ENCODE measurements around the gene CYLD. TPM values are rescaled to one million over a fixed set of nuclear protein-coding genes. Genes with fewer than 3 reads are reported as not detected.

The CYLD gene
- total RNA-seq, 2 experiments from 2014 or later, result 360 to 373 TPM

- Histone ChIP-seq H3K27me3 (ENCODE audit: control insufficient read depth in 1 of 2, insufficient read depth in 2 of 2, low read length in 2 of 2) (no peaks in the 10 kb centered on the region), H3K36me3 (ENCODE audit: insufficient read depth, low read length) (peaks cover 91% of the 10 kb centered on the region), H3K9me3 (ENCODE audit: control insufficient read depth in 1 of 2, insufficient read depth in 1 of 2, low read length in 2 of 2) (no peaks in the 10 kb centered on the region), H3K4me1 (ENCODE audit: insufficient read depth, low read length) (peaks cover 17% of the 10 kb centered on the region), H3K4me3 (ENCODE audit: low read length) (no peak overlapping the region), H3K27ac (ENCODE audit: low read depth in 1 of 2, low read length in 2 of 2) (peak overlapping the region; percentile 36 to 45)
- CTCF ChIA-PET, result interaction anchor here (0.7 to 3.6 kb wide), 9 partner anchors 9 to 110 kb away, joined by 3 to 15 read pairs (median 3); no protein-coding TSS in a partner anchor
- peak; percentile 32 for TF ChIP-seq CTCF (IDR thresholded peaks at IDR 0.05)
- Mint-ChIP-seq H3K4me1 (ENCODE audit: low read depth) (peaks cover 72% of the 10 kb centered on the region), H3K27ac (peak overlapping the region; percentile 92), H3K9me3 (no peaks in the 10 kb centered on the region), H3K36me3 (ENCODE audit: low read depth) (peaks cover 98% of the 10 kb centered on the region), H3K27me3 (no peaks in the 10 kb centered on the region), H3K4me3 (peak overlapping the region; percentile 56)
- ATAC-seq (ENCODE audit: poor library complexity) (peak; percentile 77), DNase-seq (peak in 4 of 14 experiments; percentile 18 to 61 (median 56))
- intact Hi-C loops (cut with DNase I, micrococcal nuclease), result loop anchor here in 1 of 2 experiments (5.0 kb wide), 1 partner anchor 34 kb away; no protein-coding TSS in a partner anchor
- POLR2A ChIA-PET, result interaction anchor here (0.6 to 1.9 kb wide), 10 partner anchors 13 to 507 kb away, joined by 3 to 8 read pairs (median 4); partner anchors contain the start of gene SNX20
Observed at GRCh38 chr16:50781043-50781442, 39.2 kb downstream of the CYLD start.

DNA sequence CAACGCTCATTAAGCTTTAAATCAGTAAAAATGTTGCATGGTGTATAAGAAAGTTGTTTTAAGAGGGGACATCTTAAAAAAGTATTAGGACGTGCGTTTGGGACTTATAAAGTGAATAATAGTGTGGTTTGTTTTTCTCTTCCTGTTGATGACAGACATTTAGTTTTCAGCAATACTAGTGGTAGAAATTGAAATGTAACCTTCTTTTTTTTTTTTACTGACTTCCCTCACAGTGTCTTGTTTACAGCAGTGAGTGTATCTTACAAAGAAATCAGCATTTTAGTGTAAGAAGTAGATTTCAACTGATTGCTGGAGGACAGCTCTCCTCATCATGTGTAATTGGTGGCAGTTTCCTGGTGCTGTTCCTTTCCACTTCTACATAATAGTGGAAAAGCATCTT lies 39.6 kb downstream of the CYLD start:
- Mint-ChIP-seq H3K4me3 (peak overlapping the region; percentile 56), H3K27me3 (no peaks in the 10 kb centered on the region), H3K27ac (peak overlapping the region; percentile 92), H3K36me3 (ENCODE audit: low read depth) (peaks cover 98% of the 10 kb centered on the region), H3K4me1 (ENCODE audit: low read depth) (peaks cover 68% of the 10 kb centered on the region), H3K9me3 (no peaks in the 10 kb centered on the region)
- H3K4me1 ChIP-seq (ENCODE audit: insufficient read depth, low read length), result peaks cover 17% of the 10 kb centered on the region
- TF ChIP-seq CTCF (IDR thresholded peaks at IDR 0.05), result no peak
- H3K27ac ChIP-seq (ENCODE audit: low read depth in 1 of 2, low read length in 2 of 2), result peak overlapping the region; percentile 36 to 45
- ChIA-PET CTCF (interaction anchor here (0.7 to 3.6 kb wide), 9 partner anchors 10 to 110 kb away, joined by 3 to 15 read pairs (median 3); no protein-coding TSS in a partner anchor), POLR2A (interaction anchor here (0.7 to 1.9 kb wide), 9 partner anchors 13 to 507 kb away, joined by 3 to 8 read pairs (median 4); partner anchors contain the start of gene SNX20)
- H3K36me3 ChIP-seq (ENCODE audit: insufficient read depth, low read length), result peaks cover 91% of the 10 kb centered on the region
- no peaks in the 10 kb centered on the region for H3K9me3 ChIP-seq (ENCODE audit: control insufficient read depth in 1 of 2, insufficient read depth in 1 of 2, low read length in 2 of 2)
- DNase-seq (peak in 1 of 14 experiments; percentile 45), ATAC-seq (ENCODE audit: poor library complexity) (peak; percentile 73)
- no peak overlapping the region for H3K4me3 ChIP-seq (ENCODE audit: low read length)
- no peaks in the 10 kb centered on the region for H3K27me3 ChIP-seq (ENCODE audit: control insufficient read depth in 1 of 2, insufficient read depth in 2 of 2, low read length in 2 of 2)
- intact Hi-C loops (cut with DNase I, micrococcal nuclease), result loop anchor here in 1 of 2 experiments (5.0 kb wide), 1 partner anchor 34 kb away; no protein-coding TSS in a partner anchor

GRCh38 chr16:50789757-50790156 lies 47.9 kb downstream of the CYLD start:
- Histone ChIP-seq H3K27me3 (ENCODE audit: control insufficient read depth in 1 of 2, insufficient read depth in 2 of 2, low read length in 2 of 2) (no peaks in the 10 kb centered on the region), H3K4me1 (ENCODE audit: insufficient read depth, low read length) (no peaks in the 10 kb centered on the region), H3K27ac (ENCODE audit: low read depth in 1 of 2, low read length in 2 of 2) (peak overlapping the region in 1 of 2 donors; percentile 4), H3K36me3 (ENCODE audit: insufficient read depth, low read length) (peaks cover 97% of the 10 kb centered on the region), H3K4me3 (ENCODE audit: low read length) (no peak overlapping the region), H3K9me3 (ENCODE audit: control insufficient read depth in 1 of 2, insufficient read depth in 1 of 2, low read length in 2 of 2) (no peaks in the 10 kb centered on the region)
- peaks cover 2% of the 10 kb centered on the region for H3K9me3 Mint-ChIP-seq
- H3K27me3 Mint-ChIP-seq, result no peaks in the 10 kb centered on the region
- intact Hi-C loops (cut with DNase I, micrococcal nuclease), result loop anchor here in 1 of 2 experiments (5.0 kb wide), 1 partner anchor 37 kb away; no protein-coding TSS in a partner anchor
- H3K27ac Mint-ChIP-seq, result peak overlapping the region; percentile 43
- H3K4me3 Mint-ChIP-seq, result no peak overlapping the region
- DNase-seq, result no peak
- peaks cover 99% of the 10 kb centered on the region for H3K36me3 Mint-ChIP-seq (ENCODE audit: low read depth)
- TF ChIP-seq CTCF (IDR thresholded peaks at IDR 0.05), result no peak
- ChIA-PET CTCF (interaction anchor here (1.4 to 2.7 kb wide), 2 partner anchors 17 to 124 kb away, joined by 3 to 16 read pairs; no protein-coding TSS in a partner anchor), POLR2A (interaction anchor here (1.2 kb wide), 1 partner anchor 109 kb away, joined by 4 read pairs; the partner anchor contains the start of gene SNX20)
- ATAC-seq (ENCODE audit: poor library complexity), result no peak
- H3K4me1 Mint-ChIP-seq (ENCODE audit: low read depth), result peaks cover 31% of the 10 kb centered on the region

Data from CD4-positive, alpha-beta T cell (primary cell).